ENCODE measurements around the gene HOXB5. TPM values are rescaled to one million over a fixed set of nuclear protein-coding genes. Genes with fewer than 3 reads are reported as not detected.

Gene HOXB5
- total RNA-seq, 1 donor from 2014 or later = 3.9 TPM

- peaks cover 38% of the 10 kb centered on the region for H3K4me1 ChIP-seq
- no peaks in the 10 kb centered on the region for H3K36me3 ChIP-seq
- ATAC-seq (peak in 1 of 2 donors; percentile 25), DNase-seq (no peak)
- peak overlapping the region; percentile 64 for H3K4me3 ChIP-seq
- intact Hi-C loops (cut with DNase I) = no loop called here
- H3K9me3 ChIP-seq = no peaks in the 10 kb centered on the region
- peak overlapping the region; percentile 66 for H3K27ac ChIP-seq
- peaks cover 98% of the 10 kb centered on the region for H3K27me3 ChIP-seq (ENCODE audit: low read depth)
- TF ChIP-seq, protein P1, sequence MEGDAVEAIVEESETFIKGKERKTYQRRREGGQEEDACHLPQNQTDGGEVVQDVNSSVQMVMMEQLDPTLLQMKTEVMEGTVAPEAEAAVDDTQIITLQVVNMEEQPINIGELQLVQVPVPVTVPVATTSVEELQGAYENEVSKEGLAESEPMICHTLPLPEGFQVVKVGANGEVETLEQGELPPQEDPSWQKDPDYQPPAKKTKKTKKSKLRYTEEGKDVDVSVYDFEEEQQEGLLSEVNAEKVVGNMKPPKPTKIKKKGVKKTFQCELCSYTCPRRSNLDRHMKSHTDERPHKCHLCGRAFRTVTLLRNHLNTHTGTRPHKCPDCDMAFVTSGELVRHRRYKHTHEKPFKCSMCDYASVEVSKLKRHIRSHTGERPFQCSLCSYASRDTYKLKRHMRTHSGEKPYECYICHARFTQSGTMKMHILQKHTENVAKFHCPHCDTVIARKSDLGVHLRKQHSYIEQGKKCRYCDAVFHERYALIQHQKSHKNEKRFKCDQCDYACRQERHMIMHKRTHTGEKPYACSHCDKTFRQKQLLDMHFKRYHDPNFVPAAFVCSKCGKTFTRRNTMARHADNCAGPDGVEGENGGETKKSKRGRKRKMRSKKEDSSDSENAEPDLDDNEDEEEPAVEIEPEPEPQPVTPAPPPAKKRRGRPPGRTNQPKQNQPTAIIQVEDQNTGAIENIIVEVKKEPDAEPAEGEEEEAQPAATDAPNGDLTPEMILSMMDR (IDR thresholded peaks at IDR 0.05) = no peak
Measured at GRCh38 chr17:48611213-48611612, 17.6 kb upstream of the HOXB5 start.

DNA sequence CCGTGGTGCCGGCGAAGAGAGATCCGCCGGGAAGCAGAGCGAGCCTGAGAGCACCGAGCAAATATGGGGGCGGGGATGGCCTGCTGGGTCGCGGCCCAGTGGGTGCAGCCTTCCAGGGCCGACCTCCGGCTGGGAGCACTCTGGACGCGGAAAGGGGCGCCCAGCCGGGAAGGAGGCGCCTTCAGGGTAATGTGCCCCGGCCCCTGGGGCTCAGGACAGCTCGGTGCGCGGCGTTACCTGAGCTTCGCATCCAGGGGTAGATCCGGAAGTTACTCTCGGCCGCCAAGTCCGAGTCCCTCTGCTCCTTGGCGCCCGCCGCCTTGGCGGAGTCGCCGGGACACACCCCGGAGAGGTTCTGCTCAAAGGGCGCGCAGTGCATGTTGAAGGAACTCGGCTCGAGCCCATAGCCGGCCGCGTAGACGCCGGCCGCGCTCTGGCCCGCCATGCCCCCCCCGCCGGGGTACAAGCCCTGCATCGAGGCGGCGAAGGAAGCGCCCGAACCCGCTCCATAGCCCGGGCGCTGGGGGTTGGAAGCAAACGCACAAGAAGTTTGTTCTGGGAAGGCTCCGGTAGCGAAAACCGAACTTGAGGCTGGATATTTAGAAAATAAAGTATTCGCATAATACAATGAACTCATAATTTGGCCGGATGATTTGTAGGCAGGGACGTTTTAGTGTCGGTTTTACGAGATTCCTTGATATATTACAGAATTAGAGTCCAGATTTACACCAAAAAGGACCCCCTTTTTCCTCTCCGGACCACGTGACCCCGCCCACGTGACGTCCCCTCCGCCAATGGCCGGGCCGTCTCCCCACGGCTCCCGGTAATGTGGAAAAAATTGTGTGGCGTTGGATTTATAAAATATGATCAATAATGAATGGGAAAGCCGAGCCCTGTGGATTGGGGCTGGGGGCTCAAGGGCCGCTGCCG is 17.0 kb upstream of the HOXB5 start, which contains the start of gene HOXB7:
Gene HOXB7, minus strand, starts transcription at position 736 of the 930 bp plus-strand sequence. Its CDS starts 99 bp downstream, at position 637.
- no peaks in the 10 kb centered on the region for H3K9me3 ChIP-seq
- peak; percentile 56 to 73 for ATAC-seq
- intact Hi-C loops (cut with DNase I) = no loop called here
- H3K4me3 ChIP-seq = peak within 1 kb of the TSS; percentile 64
- TF ChIP-seq, protein P1 (IDR thresholded peaks at IDR 0.05) = no peak
- DNase-seq = peak; percentile 67
- H3K36me3 ChIP-seq = no peaks in the 10 kb centered on the region
- peaks cover 38% of the 10 kb centered on the region for H3K4me1 ChIP-seq
- H3K27ac ChIP-seq = peak within 1 kb of the TSS; percentile 66
- H3K27me3 ChIP-seq (ENCODE audit: low read depth) = peaks cover 98% of the 10 kb centered on the region

DNA sequence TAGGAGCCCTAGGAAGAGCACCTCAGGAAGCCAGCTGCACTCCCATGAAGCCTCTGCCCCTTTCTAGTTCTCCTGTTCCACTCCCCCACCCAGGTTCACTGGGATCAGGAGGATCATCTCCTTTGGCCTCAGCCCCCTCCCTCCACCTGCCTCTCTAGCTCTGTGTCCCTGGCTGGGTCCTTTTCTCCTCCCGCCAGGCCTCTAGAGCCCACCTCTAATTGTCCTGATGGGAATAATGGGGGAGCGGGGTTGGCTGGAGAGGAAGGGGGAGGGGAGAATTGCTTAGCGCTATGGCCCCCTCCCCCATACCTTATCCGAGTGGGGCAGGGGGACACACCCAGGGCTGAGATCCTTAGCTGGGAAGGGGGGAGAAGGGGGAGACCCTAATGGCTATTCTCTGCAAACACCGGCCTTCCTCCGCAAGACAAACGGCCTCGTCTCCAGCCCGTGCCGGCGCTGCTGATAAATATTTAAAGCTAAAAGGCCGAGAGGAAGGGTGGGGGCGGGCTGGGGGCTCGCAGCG is 16.2 kb upstream of the HOXB5 start:
- Histone ChIP-seq H3K4me3 (peak overlapping the region; percentile 64), H3K9me3 (no peaks in the 10 kb centered on the region), H3K4me1 (peaks cover 38% of the 10 kb centered on the region), H3K27ac (no peak overlapping the region), H3K27me3 (ENCODE audit: low read depth) (peaks cover 99% of the 10 kb centered on the region), H3K36me3 (no peaks in the 10 kb centered on the region)
- ATAC-seq = no peak
- DNase-seq = no peak
- TF ChIP-seq, protein P1 (IDR thresholded peaks at IDR 0.05) = no peak
- intact Hi-C loops (cut with DNase I) = no loop called here

DNA sequence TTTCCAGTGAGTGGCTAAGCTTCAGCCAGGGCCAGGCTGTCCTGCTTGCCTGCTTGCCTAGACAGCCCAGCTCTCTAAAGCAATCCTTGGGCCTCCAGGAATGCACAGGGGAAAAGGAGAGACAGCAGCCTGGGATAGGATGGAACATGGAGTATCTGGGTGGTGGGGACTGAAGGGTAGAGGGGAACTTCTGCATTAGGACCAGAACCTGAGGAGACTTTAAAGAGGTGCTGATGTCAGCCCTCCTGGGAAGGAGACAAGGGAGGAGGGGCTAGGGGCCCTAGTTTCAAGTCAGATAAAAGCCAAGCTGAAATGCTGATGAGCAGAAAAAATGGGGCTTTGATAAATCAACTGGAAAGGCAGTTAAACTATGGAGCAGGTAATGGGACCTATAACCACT is 15.5 kb upstream of the HOXB5 start:
- intact Hi-C loops (cut with DNase I) = no loop called here
- no peaks in the 10 kb centered on the region for H3K36me3 ChIP-seq
- H3K27me3 ChIP-seq (ENCODE audit: low read depth) = peaks cover 99% of the 10 kb centered on the region
- TF ChIP-seq, protein P1 (IDR thresholded peaks at IDR 0.05) = no peak
- H3K4me3 ChIP-seq = no peak overlapping the region
- H3K4me1 ChIP-seq = peaks cover 33% of the 10 kb centered on the region
- no peak for DNase-seq
- ATAC-seq = no peak
- H3K27ac ChIP-seq = no peak overlapping the region
- no peaks in the 10 kb centered on the region for H3K9me3 ChIP-seq

DNA sequence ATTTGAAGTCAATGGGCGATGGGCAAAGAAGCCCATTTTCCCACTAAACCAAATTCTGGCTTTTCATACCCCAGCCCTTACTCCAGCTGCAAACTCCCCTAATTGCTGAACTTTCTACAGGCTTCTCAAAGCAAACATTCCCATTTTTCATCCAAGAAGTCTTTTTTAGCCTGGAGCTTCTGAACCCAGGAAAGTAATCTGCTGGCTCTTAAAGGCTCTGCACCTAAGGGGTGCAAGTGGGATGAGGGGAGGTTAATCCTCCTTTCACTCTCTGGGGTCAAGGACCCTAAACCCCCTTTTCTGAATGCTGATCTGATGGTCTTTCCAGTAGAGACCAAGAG is 14.9 kb upstream of the HOXB5 start:
- TF ChIP-seq, protein P1 (IDR thresholded peaks at IDR 0.05) = no peak
- intact Hi-C loops (cut with DNase I) = no loop called here
- Histone ChIP-seq H3K4me3 (no peak overlapping the region), H3K36me3 (no peaks in the 10 kb centered on the region), H3K27me3 (ENCODE audit: low read depth) (peaks cover 99% of the 10 kb centered on the region), H3K27ac (no peak overlapping the region), H3K9me3 (no peaks in the 10 kb centered on the region), H3K4me1 (peaks cover 30% of the 10 kb centered on the region)
- ATAC-seq = no peak
- DNase-seq = no peak
